H9 (cell line): ENCODE data around the gene FEM1B. TPM values are rescaled to one million over a fixed set of nuclear protein-coding genes. Genes with fewer than 3 reads are reported as not detected.

Source experiments
- DNase-seq: peaks from one replicate; pipeline ENCODE4 v3.0.0-alpha.2; 2017
- H2AFZ ChIP-seq: one replicate; pipeline ENCODE4 v1.6.1; 2013; ENCODE audit warnings: mild to moderate bottlenecking, low read length, control low read depth, moderate library complexity
- H2AK5ac ChIP-seq: 2 replicates; pipeline ENCODE4 v1.6.1; 2013; ENCODE audit warnings: low read length, control low read depth, mixed read lengths; ENCODE audit not compliant: insufficient read length
- H2BK120ac ChIP-seq: one replicate; pipeline ENCODE4 v1.6.1; 2013; ENCODE audit warnings: low read depth, mild to moderate bottlenecking, low read length, control low read depth, inconsistent platforms; ENCODE audit not compliant: poor library complexity, severe bottlenecking
- H2BK12ac ChIP-seq: 2 replicates; pipeline ENCODE4 v1.6.1; 2013; ENCODE audit warnings: low read length, control low read depth, mixed read lengths, low read depth; ENCODE audit not compliant: insufficient read length
- H2BK15ac ChIP-seq: 2 replicates; pipeline ENCODE4 v1.6.1; 2013; ENCODE audit warnings: low read depth, low read length, control low read depth
- H2BK20ac ChIP-seq: one replicate; pipeline ENCODE4 v1.6.1; 2013; ENCODE audit warnings: low read depth, mild to moderate bottlenecking, low read length, control low read depth, inconsistent platforms; ENCODE audit not compliant: poor library complexity, severe bottlenecking
- H2BK5ac ChIP-seq: 2 replicates; pipeline ENCODE4 v1.6.1; 2013; ENCODE audit warnings: low read length, control low read depth, mixed read lengths; ENCODE audit not compliant: insufficient read length
- H3K14ac ChIP-seq: 2 replicates; pipeline ENCODE4 v1.6.1; 2013; ENCODE audit warnings: low read length, control low read depth; ENCODE audit not compliant: insufficient read depth
- H3K18ac ChIP-seq: 2 replicates; pipeline ENCODE4 v1.6.1; 2013; ENCODE audit warnings: low read depth, mild to moderate bottlenecking, mixed read lengths, low read length, control low read depth; ENCODE audit not compliant: insufficient read length
- H3K23ac ChIP-seq: 2 replicates; pipeline ENCODE4 v1.6.1; 2013; ENCODE audit warnings: low read length, control low read depth, mixed read lengths, low read depth; ENCODE audit not compliant: insufficient read length
- H3K23me2 ChIP-seq: 2 replicates; pipeline ENCODE4 v1.6.1; 2013; ENCODE audit warnings: low read depth, mild to moderate bottlenecking, mixed read lengths, low read length, control low read depth; ENCODE audit not compliant: insufficient read length, poor library complexity, severe bottlenecking
- H3K27ac ChIP-seq: 2 replicates; pipeline ENCODE4 v1.5.1; 2013; ENCODE audit warnings: low read length, control low read depth, mixed read lengths, low read depth; ENCODE audit not compliant: insufficient read length
- H3K27me3 ChIP-seq: 2 replicates; pipeline ENCODE4 v1.6.1; 2013; ENCODE audit warnings: low read length, control low read depth, inconsistent platforms; ENCODE audit not compliant: insufficient read depth
- H3K4ac ChIP-seq: 2 replicates; pipeline ENCODE4 v1.6.1; 2013; ENCODE audit warnings: low read depth, mild to moderate bottlenecking, control low read depth, inconsistent platforms, low read length, moderate library complexity
- H3K4me1 ChIP-seq: 2 replicates; pipeline ENCODE4 v1.6.1; 2013; ENCODE audit warnings: low read length, control low read depth, inconsistent platforms; ENCODE audit not compliant: insufficient read depth
- H3K4me2 ChIP-seq: 2 replicates; pipeline ENCODE4 v1.6.1; 2013; ENCODE audit warnings: low read length, control low read depth, mixed read lengths; ENCODE audit not compliant: insufficient read length, insufficient read depth
- H3K56ac ChIP-seq: 2 replicates; pipeline ENCODE4 v1.6.1; 2013; ENCODE audit warnings: low read depth, mild to moderate bottlenecking, mixed read lengths, low read length, control low read depth; ENCODE audit not compliant: insufficient read length
- H3K79me1 ChIP-seq: 2 replicates; pipeline ENCODE4 v1.6.1; 2013; ENCODE audit warnings: low read depth, mild to moderate bottlenecking, moderate library complexity, low read length, control low read depth, inconsistent platforms; ENCODE audit not compliant: insufficient read depth, poor library complexity, severe bottlenecking
- H3K79me2 ChIP-seq: 2 replicates; pipeline ENCODE4 v1.6.1; 2013; ENCODE audit warnings: low read length, control low read depth, inconsistent platforms; ENCODE audit not compliant: insufficient read depth
- H3K9ac ChIP-seq: 2 replicates; pipeline ENCODE4 v1.6.1; 2013; ENCODE audit warnings: low read length, control low read depth, mixed read lengths; ENCODE audit not compliant: insufficient read length; ENCODE audit errors: extremely low read depth
- H3K9me3 ChIP-seq: one replicate; pipeline ENCODE4 v1.6.1; 2013; ENCODE audit warnings: low read depth, low read length, inconsistent platforms; ENCODE audit not compliant: control insufficient read depth
- H3T11ph ChIP-seq: one replicate; pipeline ENCODE4 v1.6.1; 2013; ENCODE audit warnings: mild to moderate bottlenecking, low read length, control low read depth, inconsistent platforms
- H4K20me1 ChIP-seq: one replicate; pipeline ENCODE4 v1.6.1; 2013; ENCODE audit not compliant: control insufficient read depth, insufficient read length, insufficient read depth
- H4K5ac ChIP-seq: 2 replicates; pipeline ENCODE4 v1.6.1; 2013; ENCODE audit warnings: low read depth, mild to moderate bottlenecking, mixed read lengths, low read length, control low read depth; ENCODE audit not compliant: insufficient read length
- H4K8ac ChIP-seq: replicated peaks from 2 replicates; pipeline ENCODE4 v1.6.1; 2013; ENCODE audit warnings: low read length, control low read depth, mixed read lengths, low read depth; ENCODE audit not compliant: insufficient read length
- H4K91ac ChIP-seq: 2 replicates; pipeline ENCODE4 v1.6.1; 2013; ENCODE audit warnings: low read depth, mild to moderate bottlenecking, moderate library complexity, mixed read lengths, low read length, control low read depth; ENCODE audit not compliant: insufficient read length
- H3K27ac Mint-ChIP-seq, 3 experiments: 2 replicates in 2 of 3; 3 replicates in 1 of 3; pipeline ENCODE4 v1.8.0; 2020 to 2021; ENCODE audit warnings: mixed read lengths in 3 of 3, mild to moderate bottlenecking in 1 of 3, moderate library complexity in 1 of 3
- H3K27me3 Mint-ChIP-seq: 2 replicates; pipeline ENCODE4 v1.8.0; 2021; ENCODE audit warnings: low read depth, mild to moderate bottlenecking, moderate library complexity, mixed read lengths
- H3K36me3 Mint-ChIP-seq, 3 experiments: 2 replicates in 2 of 3; 3 replicates in 1 of 3; pipeline ENCODE4 v1.8.0; 2020 to 2021; ENCODE audit warnings: low read depth in 3 of 3, mixed read lengths in 3 of 3; ENCODE audit not compliant: insufficient read depth in 1 of 3
- H3K4me1 Mint-ChIP-seq, 2 experiments: 2 replicates each; pipeline ENCODE4 v1.8.0; 2020; ENCODE audit warnings: mixed read lengths in 2 of 2
- H3K4me3 Mint-ChIP-seq, 2 experiments: 2 replicates in 1 of 2; 3 replicates in 1 of 2; pipeline ENCODE4 v1.8.0; 2020 to 2021; ENCODE audit warnings: mild to moderate bottlenecking in 2 of 2, mixed read lengths in 2 of 2, moderate library complexity in 1 of 2
- H3K9me3 Mint-ChIP-seq, 2 experiments: 2 replicates in 1 of 2; 3 replicates in 1 of 2; pipeline ENCODE4 v1.8.0; 2020; ENCODE audit warnings: mild to moderate bottlenecking in 2 of 2, mixed read lengths in 2 of 2, moderate library complexity in 1 of 2
- WGBS: extraction: QIAGEN DNeasy Blood & Tissue Kit; methylation state at CpG from one replicate; pipeline ENCODE4 v1.1.7; 2013; ENCODE audit warnings: missing lambda C conversion rate, low lambda C conversion rate, mixed read lengths; ENCODE audit not compliant: insufficient read length; ENCODE audit errors: extremely low coverage; 5-methylcytosine and 5-hydroxymethylcytosine counted together
- total RNA-seq: library from RNA; stranded (reverse); gene quantifications from 2 replicates; pipeline ENCODE4 v1.2.1, GENCODE V29; 2021
- TF ChIP-seq, protein P1 (sequence below): fragments of 200-600 bp; sonication (generic); conservative IDR thresholded peaks from 3 replicates; pipeline ENCODE4 v1.8.0; 2021; ENCODE audit warnings: antibody characterized with exemption, mild to moderate bottlenecking

FEM1B gene
- total RNA-seq, 1 experiment from 2014 or later, result 77.9 TPM

DNA sequence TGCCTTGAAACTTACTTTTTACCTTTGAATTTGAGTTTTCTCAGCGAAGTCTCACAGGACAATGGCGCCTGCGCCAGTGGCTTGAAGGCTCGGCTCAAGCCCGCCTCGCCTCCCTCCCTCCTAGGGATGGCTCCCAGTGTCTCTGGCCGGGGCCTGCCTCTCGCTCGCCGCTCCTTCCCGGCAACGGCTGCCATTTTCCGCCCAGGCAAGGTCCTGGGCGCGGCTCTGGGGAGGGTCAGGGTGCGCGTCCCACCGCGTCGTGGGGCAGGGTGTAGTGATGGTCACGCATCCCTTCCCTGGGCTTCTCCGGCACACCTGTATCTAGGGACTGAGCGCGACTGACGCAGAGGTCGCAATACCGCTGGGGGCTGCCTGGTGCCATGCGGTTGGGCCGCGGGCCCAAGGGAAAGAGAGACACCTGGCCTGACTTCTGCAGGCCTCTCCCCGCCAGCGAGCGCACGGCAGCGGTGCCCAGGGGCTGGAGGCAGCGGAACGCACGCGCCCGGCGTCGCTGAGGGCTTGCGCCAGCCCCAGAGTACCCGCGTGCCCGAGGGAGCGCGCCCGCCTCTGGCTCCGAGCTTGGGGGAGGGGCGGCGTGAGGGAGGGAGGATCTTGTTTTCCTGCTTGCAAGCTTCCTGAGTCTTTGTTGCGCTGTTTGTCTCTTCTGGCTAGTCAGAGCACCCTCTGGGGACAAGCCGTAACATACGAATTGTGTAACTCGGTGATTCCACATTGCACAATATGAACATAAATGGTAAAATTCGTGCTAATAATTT lies 20.7 kb upstream of the FEM1B start:
- Histone ChIP-seq H3K79me2 (no peaks in the 10 kb centered on the region), H3K79me1 (no peaks in the 10 kb centered on the region), H4K91ac (no peak overlapping the region), H3K4ac (no peak overlapping the region), H2AK5ac (no peak overlapping the region), H3K14ac (peak overlapping the region; percentile 83), H3K27me3 (no peaks in the 10 kb centered on the region), H4K8ac (no peak overlapping the region), H2BK5ac (no peak overlapping the region), H2BK12ac (no peak overlapping the region), H3K56ac (no peak overlapping the region), H4K20me1 (no peaks in the 10 kb centered on the region), H4K5ac (peak overlapping the region; percentile 4), H3K4me1 (peaks cover 5% of the 10 kb centered on the region; the same call in 1 of the 2 replicates), H2AFZ (no peak overlapping the region), H3K9me3 (no peaks in the 10 kb centered on the region), H2BK20ac (no peak overlapping the region), H3K23ac (no peak overlapping the region), H2BK120ac (peak overlapping the region; percentile 3), H3K4me2 (peak overlapping the region; percentile 7), H2BK15ac (no peak overlapping the region), H3K27ac (no peak overlapping the region), H3K23me2 (no peaks in the 10 kb centered on the region), H3T11ph (no peak overlapping the region), H3K18ac (peak overlapping the region; percentile 86), H3K9ac (peak overlapping the region; percentile 41)
- WGBS, result no CpG with 5 or more reads among the region's 57 CpGs
- H3K27me3 Mint-ChIP-seq, result no peaks in the 10 kb centered on the region; the same call in 1 of the 2 replicates
- peaks cover 0 to 1% (median 0%) of the 10 kb centered on the region in 3 experiments; a peak in 2 of 7 replicates for H3K36me3 Mint-ChIP-seq
- DNase-seq, result peak; percentile 96
- peaks cover 0 to 2% of the 10 kb centered on the region in 2 experiments; a peak in 1 of 5 replicates for H3K9me3 Mint-ChIP-seq
- peak overlapping the region; percentile 68 to 75 for H3K4me3 Mint-ChIP-seq
- H3K4me1 Mint-ChIP-seq, result peaks cover 9 to 19% of the 10 kb centered on the region in 2 experiments
- TF ChIP-seq, protein P1, sequence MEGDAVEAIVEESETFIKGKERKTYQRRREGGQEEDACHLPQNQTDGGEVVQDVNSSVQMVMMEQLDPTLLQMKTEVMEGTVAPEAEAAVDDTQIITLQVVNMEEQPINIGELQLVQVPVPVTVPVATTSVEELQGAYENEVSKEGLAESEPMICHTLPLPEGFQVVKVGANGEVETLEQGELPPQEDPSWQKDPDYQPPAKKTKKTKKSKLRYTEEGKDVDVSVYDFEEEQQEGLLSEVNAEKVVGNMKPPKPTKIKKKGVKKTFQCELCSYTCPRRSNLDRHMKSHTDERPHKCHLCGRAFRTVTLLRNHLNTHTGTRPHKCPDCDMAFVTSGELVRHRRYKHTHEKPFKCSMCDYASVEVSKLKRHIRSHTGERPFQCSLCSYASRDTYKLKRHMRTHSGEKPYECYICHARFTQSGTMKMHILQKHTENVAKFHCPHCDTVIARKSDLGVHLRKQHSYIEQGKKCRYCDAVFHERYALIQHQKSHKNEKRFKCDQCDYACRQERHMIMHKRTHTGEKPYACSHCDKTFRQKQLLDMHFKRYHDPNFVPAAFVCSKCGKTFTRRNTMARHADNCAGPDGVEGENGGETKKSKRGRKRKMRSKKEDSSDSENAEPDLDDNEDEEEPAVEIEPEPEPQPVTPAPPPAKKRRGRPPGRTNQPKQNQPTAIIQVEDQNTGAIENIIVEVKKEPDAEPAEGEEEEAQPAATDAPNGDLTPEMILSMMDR, result peak; percentile 15; the same call in 1 of the 3 replicates
- H3K27ac Mint-ChIP-seq, result peak overlapping the region; percentile 81 to 93 (median 83); a peak in 5 of 7 replicates
